Retinal pigment epithelial cell (primary cell): ENCODE results near the gene MAPK10.
"Not testable (repeated sequence)": the region's sequence is repeated elsewhere in the genome, so short reads cannot be mapped to it uniquely, and the experiment has no call there.

ENCODE experiments used
- DNase-seq: peaks from one replicate; pipeline ENCODE4 v3.0.0-alpha.2; 2010; ENCODE audit warnings: low read depth
- H3K4me3 ChIP-seq: 2 replicates; pipeline ENCODE4 v1.5.1; 2011; ENCODE audit warnings: mild to moderate bottlenecking, low read length, control low read depth, moderate library complexity
- CTCF ChIP-seq: conservative IDR thresholded peaks from 2 replicates; pipeline ENCODE4 v1.5.1; 2011; ENCODE audit warnings: low read depth, low read length, control low read depth, inconsistent platforms

The MAPK10 gene

GRCh38 chr4:86031927-86032326 lies 327.9 kb downstream of the MAPK10 start:
- H3K4me3 ChIP-seq, result no peak overlapping the region
- no peak for DNase-seq
- no peak for TF ChIP-seq CTCF

- H3K4me3 ChIP-seq, result no peak overlapping the region
- no peak for TF ChIP-seq CTCF
- DNase-seq, result no peak
These were observed 333.1 kb downstream of the MAPK10 start for GRCh38 chr4:86026720-86027119.

- H3K4me3 ChIP-seq, DNase-seq: not testable (repeated sequence)
These were observed 338.2 kb downstream of the MAPK10 start for GRCh38 chr4:86021671-86022070.

- H3K4me3 ChIP-seq, result no peak overlapping the region
- DNase-seq, result no peak
These were observed 339.9 kb downstream of the MAPK10 start for GRCh38 chr4:86019906-86020305.

GRCh38 chr4:86019362-86019761 lies 340.5 kb downstream of the MAPK10 start:
- TF ChIP-seq CTCF, result no peak
- no peak for DNase-seq
- H3K4me3 ChIP-seq, result no peak overlapping the region

More at GRCh38 chr4:86019906-86020305, 339.9 kb downstream of the MAPK10 start:
- no peak for TF ChIP-seq CTCF

- no peak overlapping the region for H3K4me3 ChIP-seq
- no peak for DNase-seq
- TF ChIP-seq CTCF, result no peak
These were observed 344.2 kb downstream of the MAPK10 start for GRCh38 chr4:86015412-86016350.

- no peak overlapping the region for H3K4me3 ChIP-seq
- no peak for DNase-seq
- TF ChIP-seq CTCF, result no peak
These were observed 345.3 kb downstream of the MAPK10 start for GRCh38 chr4:86014599-86014998.
